Caco-2 (cell line): ENCODE data around the gene SMIM35. TPM values are rescaled to one million over a fixed set of nuclear protein-coding genes. Genes with fewer than 3 reads are reported as not detected.

Experiments used
- BruUV-seq: library from RNA; stranded (reverse); fragments of 400-500 nt; replicated peaks from 2 replicates; lab custom pipeline; 2021; lab: Mats Ljungman, UMichigan
- CTCF ChIA-PET: fragments of 300-600 bp; sonication (Branson Sonifier 250); formaldehyde crosslinking; loops from one replicate; lab custom pipeline; 2022; ENCODE audit warnings: antibody characterized with exemption; lab: Charles Lee
- POLR2A ChIA-PET: fragments of 300-600 bp; sonication (Branson Sonifier 250); formaldehyde crosslinking; loops from one replicate; lab custom pipeline; 2022; ENCODE audit warnings: antibody characterized with exemption; lab: Charles Lee
- DNase-seq, 2 experiments: peaks; one replicate each; pipeline versions ENCODE4 v3.0.0 to v3.0.0-alpha.2; 2020 to 2022
- H3K27me3 ChIP-seq: replicated peaks from 2 replicates; pipeline ENCODE4 v1.6.0; 2011; ENCODE audit warnings: low read length; ENCODE audit not compliant: control insufficient read depth, insufficient read depth
- H3K36me3 ChIP-seq: 2 replicates; pipeline ENCODE4 v1.5.1; 2011; ENCODE audit warnings: low read length; ENCODE audit not compliant: control insufficient read depth, insufficient read depth
- H3K4me1 ChIP-seq: fragments of 250-450 bp; sonication (Bioruptor Pico); 2 replicates; pipeline ENCODE4 v1.5.1; 2020; ENCODE audit warnings: mild to moderate bottlenecking
- H3K4me3 ChIP-seq: 2 replicates; pipeline ENCODE4 v1.5.1; 2011; ENCODE audit warnings: low read depth, mild to moderate bottlenecking, control low read depth, low read length
- H3K9me3 ChIP-seq: fragments of 250-450 bp; sonication (Bioruptor Pico); 2 replicates; pipeline ENCODE4 v1.5.1; 2020; ENCODE audit warnings: mild to moderate bottlenecking, moderate library complexity
- H3K27ac Mint-ChIP-seq: one replicate; pipeline ENCODE4 v1.8.0; 2022; ENCODE audit warnings: mixed read lengths; ENCODE audit not compliant: unreplicated experiment
- H3K27me3 Mint-ChIP-seq: one replicate; pipeline ENCODE4 v1.8.0; 2022; ENCODE audit warnings: mixed read lengths; ENCODE audit not compliant: insufficient read depth, unreplicated experiment
- H3K36me3 Mint-ChIP-seq: one replicate; pipeline ENCODE4 v1.8.0; 2022; ENCODE audit warnings: mild to moderate bottlenecking, mixed read lengths; ENCODE audit not compliant: insufficient read depth, unreplicated experiment
- H3K4me1 Mint-ChIP-seq: one replicate; pipeline ENCODE4 v1.8.0; 2022; ENCODE audit warnings: low read depth, mixed read lengths; ENCODE audit not compliant: unreplicated experiment
- H3K4me3 Mint-ChIP-seq: one replicate; pipeline ENCODE4 v1.8.0; 2022; ENCODE audit warnings: mild to moderate bottlenecking, moderate library complexity, mixed read lengths; ENCODE audit not compliant: unreplicated experiment
- H3K9me3 Mint-ChIP-seq: one replicate; pipeline ENCODE4 v1.8.0; 2022; ENCODE audit warnings: mixed read lengths; ENCODE audit not compliant: unreplicated experiment
- CTCF ChIP-seq, 2 experiments: fragments of 200-600 bp in 1 of 2; IDR thresholded peaks; 1 replicate in 1 of 2; 2 replicates in 1 of 2; pipeline versions ENCODE4 v1.5.1 to v1.8.0; 2011 to 2022; ENCODE audit warnings: antibody characterized with exemption in 1 of 2, control low read depth in 1 of 2, inconsistent platforms in 1 of 2, low read depth in 1 of 2, low read length in 1 of 2, mild to moderate bottlenecking in 1 of 2, moderate library complexity in 1 of 2; ENCODE audit not compliant: insufficient read depth in 1 of 2, severe bottlenecking in 1 of 2, unreplicated experiment in 1 of 2
- intact Hi-C: fragments of 100-400 bp; cut with micrococcal nuclease; formaldehyde crosslinking; loops from one replicate; pipeline ENCODE4 v1.10.0; 2022; ENCODE audit not compliant: unreplicated experiment
- total RNA-seq: library from RNA; stranded (reverse); gene quantifications from 2 replicates; pipeline ENCODE4 v1.2.3, GENCODE V29; 2022

Gene SMIM35
- total RNA-seq, 1 experiment from 2014 or later: not detected

GRCh38 chr11:118051611-118052461 lies 34.9 kb downstream of the SMIM35 start:
- DNase-seq: peak in 1 of 2 experiments; percentile 31
- intact Hi-C loops: loop anchor here (5.0 kb wide), 1 partner anchor 65 kb away; the partner anchor contains the start of gene IL10RA
- Histone ChIP-seq H3K27me3 (no peaks in the 10 kb centered on the region), H3K4me3 (no peak overlapping the region), H3K9me3 (no peaks in the 10 kb centered on the region), H3K4me1 (no peaks in the 10 kb centered on the region), H3K36me3 (no peaks in the 10 kb centered on the region)
- Mint-ChIP-seq H3K4me3 (no peak overlapping the region), H3K4me1 (no peaks in the 10 kb centered on the region), H3K27me3 (no peaks in the 10 kb centered on the region), H3K36me3 (no peaks in the 10 kb centered on the region), H3K27ac (no peak overlapping the region), H3K9me3 (no peaks in the 10 kb centered on the region)
- BruUV-seq: no TSS peak
- no peak for TF ChIP-seq CTCF (IDR thresholded peaks at IDR 0.05; ENCODE audit: insufficient read depth in 1 of 2, low read depth in 1 of 2, low read length in 1 of 2, severe bottlenecking in 1 of 2, unreplicated experiment in 1 of 2)
- ChIA-PET POLR2A (no interaction called here), CTCF (interaction anchor here (1.3 to 3.4 kb wide), 4 partner anchors 102 to 237 kb away, joined by 3 to 44 read pairs (median 33); no protein-coding TSS in a partner anchor)

- BruUV-seq: no TSS peak
- Mint-ChIP-seq H3K36me3 (no peaks in the 10 kb centered on the region), H3K4me3 (no peak overlapping the region), H3K27ac (no peak overlapping the region), H3K27me3 (no peaks in the 10 kb centered on the region), H3K9me3 (no peaks in the 10 kb centered on the region), H3K4me1 (no peaks in the 10 kb centered on the region)
- no peak for TF ChIP-seq CTCF (IDR thresholded peaks at IDR 0.05; ENCODE audit: insufficient read depth in 1 of 2, low read depth in 1 of 2, low read length in 1 of 2, severe bottlenecking in 1 of 2, unreplicated experiment in 1 of 2)
- H3K36me3 ChIP-seq: no peaks in the 10 kb centered on the region
- H3K9me3 ChIP-seq: no peaks in the 10 kb centered on the region
- H3K4me3 ChIP-seq: no peak overlapping the region
- H3K27me3 ChIP-seq: no peaks in the 10 kb centered on the region
- POLR2A ChIA-PET: no interaction called here
- CTCF ChIA-PET: interaction anchor here (3.1 kb wide), 1 partner anchor 101 kb away, joined by 36 read pairs; no protein-coding TSS in a partner anchor
- no peak for DNase-seq
- intact Hi-C loops: loop anchor here (5.0 kb wide), 1 partner anchor 64 kb away; the partner anchor contains the start of gene IL10RA
- no peaks in the 10 kb centered on the region for H3K4me1 ChIP-seq
These were observed 35.6 kb downstream of the SMIM35 start for GRCh38 chr11:118051136-118051610.

DNA sequence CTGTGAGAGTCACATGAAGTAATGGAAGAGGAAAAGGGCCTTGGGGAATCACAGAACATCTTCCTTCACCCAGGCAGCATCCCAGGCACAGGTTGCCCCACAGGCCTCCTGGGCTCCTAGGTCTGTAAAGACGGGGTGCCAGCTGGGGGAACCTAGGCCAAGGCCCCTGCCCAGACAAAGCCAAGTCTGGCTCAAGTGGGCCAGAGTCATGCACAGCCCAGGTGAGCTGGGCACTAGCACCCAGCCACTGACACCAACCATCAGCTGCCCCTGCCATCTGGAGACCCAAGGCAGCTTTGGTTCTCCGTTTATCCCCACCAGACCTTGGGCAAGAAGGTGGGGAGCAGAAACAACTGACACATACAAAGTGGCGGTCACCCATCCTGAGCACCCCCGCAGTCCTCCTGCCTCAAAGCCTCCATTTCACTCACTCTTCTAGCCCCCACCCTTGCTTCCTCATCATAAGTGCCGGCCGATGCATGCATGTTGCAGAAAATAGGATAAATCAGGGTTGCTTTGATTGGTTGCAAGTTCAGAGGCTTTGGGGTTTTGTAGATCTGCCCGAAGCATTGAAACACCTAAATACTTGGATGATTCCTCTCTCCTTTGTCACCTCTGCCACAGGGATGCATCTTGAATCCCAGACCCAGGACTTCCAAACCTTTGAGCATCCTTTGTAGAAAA lies 36.4 kb downstream of the SMIM35 start:
- H3K4me1 ChIP-seq: no peaks in the 10 kb centered on the region
- H3K36me3 ChIP-seq: no peaks in the 10 kb centered on the region
- no peaks in the 10 kb centered on the region for H3K27me3 ChIP-seq
- no peaks in the 10 kb centered on the region for H3K4me1 Mint-ChIP-seq
- ChIA-PET CTCF (no interaction called here), POLR2A (no interaction called here)
- BruUV-seq: no TSS peak
- H3K36me3 Mint-ChIP-seq: no peaks in the 10 kb centered on the region
- H3K9me3 Mint-ChIP-seq: no peaks in the 10 kb centered on the region
- no peak for TF ChIP-seq CTCF (IDR thresholded peaks at IDR 0.05; ENCODE audit: insufficient read depth in 1 of 2, low read depth in 1 of 2, low read length in 1 of 2, severe bottlenecking in 1 of 2, unreplicated experiment in 1 of 2)
- no peak overlapping the region for H3K27ac Mint-ChIP-seq
- no peak overlapping the region for H3K4me3 Mint-ChIP-seq
- intact Hi-C loops: loop anchor here (5.0 kb wide), 1 partner anchor 63 kb away; the partner anchor contains the start of gene IL10RA
- no peaks in the 10 kb centered on the region for H3K9me3 ChIP-seq
- DNase-seq: no peak
- peaks cover 4% of the 10 kb centered on the region for H3K27me3 Mint-ChIP-seq
- no peak overlapping the region for H3K4me3 ChIP-seq
